ENCODE data around the gene GLYATL2. TPM values are rescaled to one million over a fixed set of nuclear protein-coding genes. Genes with fewer than 3 reads are reported as not detected.

Gene GLYATL2
- total and polyA plus RNA-seq, 7 donors = not detected

DNA sequence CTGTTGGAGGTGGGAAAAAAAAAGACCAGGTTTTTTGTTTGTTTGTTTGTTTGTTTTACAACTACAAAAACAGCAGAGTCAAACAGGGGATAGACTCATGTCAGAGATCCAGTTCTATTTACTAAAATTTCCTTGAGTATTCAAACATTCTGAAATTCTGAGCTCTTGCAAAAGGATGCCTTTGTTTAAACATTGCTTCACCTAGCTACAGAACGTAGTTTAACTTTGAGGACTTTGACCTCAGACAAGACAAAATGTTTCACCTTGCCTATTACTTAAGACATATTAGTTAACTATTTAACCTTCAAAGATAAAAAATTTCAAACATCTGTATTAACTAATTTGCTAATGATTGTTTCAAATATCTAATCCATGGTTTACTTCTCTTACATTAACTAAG lies 36.1 kb upstream of the GLYATL2 start:
- intact Hi-C loops (cut with DNase I) = no loop called here
- no peak for TF ChIP-seq CTCF (IDR thresholded peaks at IDR 0.05)
- Histone ChIP-seq H3K4me1 (no peaks in the 10 kb centered on the region), H3K27ac (no peak overlapping the region), H3K9me3 (no peaks in the 10 kb centered on the region), H3K36me3 (ENCODE audit: insufficient read depth in 1 of 2, low read depth in 1 of 2) (no peaks in the 10 kb centered on the region), H3K27me3 (ENCODE audit: insufficient read depth in 3 of 3, low read length in 2 of 3) (no peaks in the 10 kb centered on the region), H3K4me3 (no peak overlapping the region)
- DNase-seq (no peak), ATAC-seq (no peak)
- 93 to 96% (median 93%) methylated on average over 1 of the region's 1 CpG for WGBS, 3 donors

GRCh38 chr11:58880166-58880565 lies 35.7 kb upstream of the GLYATL2 start:
- Histone ChIP-seq H3K27me3 (ENCODE audit: insufficient read depth in 3 of 3, low read length in 2 of 3) (no peaks in the 10 kb centered on the region), H3K4me3 (no peak overlapping the region), H3K4me1 (no peaks in the 10 kb centered on the region), H3K36me3 (ENCODE audit: insufficient read depth in 1 of 2, low read depth in 1 of 2) (no peaks in the 10 kb centered on the region), H3K27ac (no peak overlapping the region), H3K9me3 (no peaks in the 10 kb centered on the region)
- no peak for DNase-seq
- TF ChIP-seq CTCF (IDR thresholded peaks at IDR 0.05) = no peak
- ATAC-seq = no peak
- intact Hi-C loops (cut with DNase I) = no loop called here

- Histone ChIP-seq H3K4me1 (no peaks in the 10 kb centered on the region), H3K9me3 (peaks cover 2% of the 10 kb centered on the region), H3K27me3 (ENCODE audit: insufficient read depth in 3 of 3, low read length in 2 of 3) (no peaks in the 10 kb centered on the region), H3K4me3 (no peak overlapping the region), H3K27ac (no peak overlapping the region), H3K36me3 (ENCODE audit: insufficient read depth in 1 of 2, low read depth in 1 of 2) (no peaks in the 10 kb centered on the region)
- 90 to 93% (median 91%) methylated on average over 2 of the region's 2 CpGs for WGBS, 3 donors
- ATAC-seq (no peak), DNase-seq (no peak)
- TF ChIP-seq CTCF (IDR thresholded peaks at IDR 0.05) = no peak
- intact Hi-C loops (cut with DNase I) = no loop called here
Measured at GRCh38 chr11:58867556-58867955, 23.1 kb upstream of the GLYATL2 start.

DNA sequence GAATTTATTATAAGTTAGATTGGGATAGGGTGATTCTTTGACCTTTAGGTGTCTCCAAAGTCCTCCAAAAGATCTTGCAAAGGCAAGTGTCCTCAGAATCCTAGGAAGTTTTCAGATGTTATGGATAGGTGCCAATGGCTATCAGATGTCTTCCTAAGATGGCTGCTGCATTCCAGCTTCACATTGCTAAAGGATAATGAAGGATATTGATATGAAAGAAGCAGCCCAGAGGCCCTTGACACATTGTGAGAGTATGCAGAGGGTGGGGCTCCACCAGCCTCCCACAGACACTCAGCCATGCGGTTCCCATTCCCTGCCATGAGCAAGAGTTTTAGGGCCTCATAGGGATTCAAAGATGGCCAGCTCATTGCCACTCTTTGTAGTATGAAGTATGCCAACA lies 22.3 kb upstream of the GLYATL2 start:
- 89 to 100% (median 93%) methylated on average over 1 of the region's 1 CpG for WGBS, 3 donors
- DNase-seq = no peak
- intact Hi-C loops (cut with DNase I) = no loop called here

More for the DNA sequence above, 22.3 kb upstream of the GLYATL2 start:
- Histone ChIP-seq H3K36me3 (ENCODE audit: insufficient read depth in 1 of 2, low read depth in 1 of 2) (no peaks in the 10 kb centered on the region), H3K27ac (no peak overlapping the region), H3K4me1 (no peaks in the 10 kb centered on the region), H3K9me3 (peaks cover 10% of the 10 kb centered on the region), H3K27me3 (ENCODE audit: insufficient read depth in 3 of 3, low read length in 2 of 3) (no peaks in the 10 kb centered on the region), H3K4me3 (no peak overlapping the region)
- no peak for ATAC-seq
- no peak for TF ChIP-seq CTCF (IDR thresholded peaks at IDR 0.05)

Measured in psoas muscle (tissue), 8 donors.